ENCODE measurements around the gene EEFSEC.

DNA sequence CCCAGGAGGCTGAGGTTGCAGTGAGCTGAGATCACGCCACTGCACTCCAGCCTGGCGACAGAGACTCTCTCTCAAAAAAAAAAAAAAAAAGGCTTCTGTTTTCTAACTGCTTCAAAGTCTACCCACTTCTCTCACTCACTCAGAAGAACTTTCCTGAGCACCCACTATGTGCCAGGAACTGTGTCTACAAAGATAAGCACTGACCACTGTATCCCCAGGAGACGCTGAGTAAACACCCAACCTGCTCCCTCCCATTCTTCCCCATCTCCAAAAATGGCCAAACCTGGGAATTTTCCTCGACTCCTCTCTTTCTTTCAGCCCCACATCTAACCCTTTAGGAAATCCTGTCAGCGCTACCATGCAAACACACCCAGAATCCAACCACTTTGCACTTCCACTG is 42.1 kb upstream of the EEFSEC start:
- TF ChIP-seq, protein P1, sequence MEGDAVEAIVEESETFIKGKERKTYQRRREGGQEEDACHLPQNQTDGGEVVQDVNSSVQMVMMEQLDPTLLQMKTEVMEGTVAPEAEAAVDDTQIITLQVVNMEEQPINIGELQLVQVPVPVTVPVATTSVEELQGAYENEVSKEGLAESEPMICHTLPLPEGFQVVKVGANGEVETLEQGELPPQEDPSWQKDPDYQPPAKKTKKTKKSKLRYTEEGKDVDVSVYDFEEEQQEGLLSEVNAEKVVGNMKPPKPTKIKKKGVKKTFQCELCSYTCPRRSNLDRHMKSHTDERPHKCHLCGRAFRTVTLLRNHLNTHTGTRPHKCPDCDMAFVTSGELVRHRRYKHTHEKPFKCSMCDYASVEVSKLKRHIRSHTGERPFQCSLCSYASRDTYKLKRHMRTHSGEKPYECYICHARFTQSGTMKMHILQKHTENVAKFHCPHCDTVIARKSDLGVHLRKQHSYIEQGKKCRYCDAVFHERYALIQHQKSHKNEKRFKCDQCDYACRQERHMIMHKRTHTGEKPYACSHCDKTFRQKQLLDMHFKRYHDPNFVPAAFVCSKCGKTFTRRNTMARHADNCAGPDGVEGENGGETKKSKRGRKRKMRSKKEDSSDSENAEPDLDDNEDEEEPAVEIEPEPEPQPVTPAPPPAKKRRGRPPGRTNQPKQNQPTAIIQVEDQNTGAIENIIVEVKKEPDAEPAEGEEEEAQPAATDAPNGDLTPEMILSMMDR (IDR thresholded peaks at IDR 0.05 in 8 of 11, conservative IDR thresholded peaks at IDR 0.05 in 3 of 11) = no peak
- TF ChIP-seq POLR2A (IDR thresholded peaks at IDR 0.05) = no peak
- TF ChIP-seq POLR2AphosphoS5 (IDR thresholded peaks at IDR 0.05) = no peak
